CD4-positive, alpha-beta memory T cell (primary cell): ENCODE results near the gene PAQR3. TPM values are rescaled to one million over a fixed set of nuclear protein-coding genes. Genes with fewer than 3 reads are reported as not detected.

ENCODE experiments used
- CTCF ChIA-PET: fragments of 350-600 bp; sonication (Branson Sonifier 250); formaldehyde crosslinking; loops from one replicate; lab custom pipeline; 2021; ENCODE audit warnings: inconsistent platforms; ENCODE audit not compliant: partially characterized antibody; lab: Charles Lee
- POLR2A ChIA-PET: fragments of 350-600 bp; sonication (Branson Sonifier 250); formaldehyde crosslinking; loops from one replicate; lab custom pipeline; 2021; ENCODE audit not compliant: partially characterized antibody; lab: Charles Lee
- DNase-seq, 5 donors: peaks; one replicate each; pipeline versions ENCODE4 v3.0.0 to v3.0.0-alpha.2; 2020 to 2022; ENCODE audit warnings: mixed read lengths in 1 of 5
- H3K27ac ChIP-seq: one replicate; pipeline ENCODE4 v1.7.0; 2013; ENCODE audit warnings: low read depth, low read length
- H3K27me3 ChIP-seq: 2 replicates; pipeline ENCODE4 v1.7.0; 2013; ENCODE audit warnings: mild to moderate bottlenecking, low read length, moderate library complexity; ENCODE audit not compliant: insufficient read depth
- H3K36me3 ChIP-seq: 2 replicates; pipeline ENCODE4 v1.7.0; 2013; ENCODE audit warnings: mild to moderate bottlenecking, low read length, moderate library complexity; ENCODE audit not compliant: insufficient read depth
- H3K4me1 ChIP-seq: 2 replicates; pipeline ENCODE4 v1.7.0; 2013; ENCODE audit warnings: mild to moderate bottlenecking, low read length, moderate library complexity; ENCODE audit not compliant: insufficient read depth
- H3K4me3 ChIP-seq, 2 donors: one replicate each; pipeline ENCODE4 v1.7.0; 2013; ENCODE audit warnings: low read length in 2 of 2, mild to moderate bottlenecking in 1 of 2
- H3K9me3 ChIP-seq, 2 donors: one replicate each; pipeline ENCODE4 v1.7.0; 2013; ENCODE audit warnings: low read length in 2 of 2, control low read depth in 1 of 2; ENCODE audit not compliant: control insufficient read depth in 1 of 2
- H3K27ac Mint-ChIP-seq, 7 donors: one replicate each; pipeline ENCODE4 v1.8.0; 2020 to 2021; ENCODE audit warnings: mixed read lengths in 7 of 7, mild to moderate bottlenecking in 6 of 7, inconsistent platforms in 3 of 7, moderate library complexity in 3 of 7
- H3K27me3 Mint-ChIP-seq, 2 donors: one replicate each; pipeline ENCODE4 v1.8.0; 2020 to 2021; ENCODE audit warnings: mixed read lengths in 2 of 2
- H3K36me3 Mint-ChIP-seq, 2 donors: one replicate each; pipeline ENCODE4 v1.8.0; 2020 to 2021; ENCODE audit warnings: mixed read lengths in 2 of 2, inconsistent platforms in 1 of 2, mild to moderate bottlenecking in 1 of 2
- H3K4me1 Mint-ChIP-seq, 4 donors: one replicate each; pipeline ENCODE4 v1.8.0; 2020 to 2021; ENCODE audit warnings: mixed read lengths in 4 of 4, mild to moderate bottlenecking in 1 of 4
- H3K4me3 Mint-ChIP-seq, 8 donors: one replicate each; pipeline ENCODE4 v1.8.0; 2020 to 2021; ENCODE audit warnings: mixed read lengths in 8 of 8, mild to moderate bottlenecking in 7 of 8, moderate library complexity in 6 of 8, inconsistent platforms in 3 of 8
- H3K9me3 Mint-ChIP-seq, 8 donors: one replicate each; pipeline ENCODE4 v1.8.0; 2020 to 2021; ENCODE audit warnings: mixed read lengths in 8 of 8, mild to moderate bottlenecking in 5 of 8, inconsistent platforms in 3 of 8, moderate library complexity in 1 of 8
- intact Hi-C: fragments of 100-400 bp; cut with micrococcal nuclease; formaldehyde crosslinking; loops from one replicate; pipeline ENCODE4 v1.15.1; 2023
- polyA plus RNA-seq, 2 donors: library from polyadenylated mRNA; unstranded; fragments of 300-500 nt; fragmentation: Illumina TruSeq; gene quantifications; one replicate each; pipeline ENCODE4 v1.2.3, GENCODE V29; 2021
- total RNA-seq, 2 experiments: library from RNA; stranded (reverse); gene quantifications; one replicate each; pipeline ENCODE4 v1.2.3, GENCODE V29; 2021

PAQR3 gene
- total RNA-seq (10 to 100 TPM; 10.2 to 12.1 TPM), polyA plus RNA-seq (1 to 10 TPM; 7.1 to 7.9 TPM)

- intact Hi-C loops: loop anchor here (1.0 to 10.0 kb wide), 5 partner anchors 13 to 1263 kb away; no protein-coding TSS in a partner anchor
- Mint-ChIP-seq H3K9me3 (no peaks in the 10 kb centered on the region), H3K27me3 (peaks cover 10 to 13% of the 10 kb centered on the region in 2 donors), H3K27ac (peak within 1 kb of the TSS; percentile 90 to 99 (median 97)), H3K36me3 (peaks cover 0 to 6% of the 10 kb centered on the region in 2 donors), H3K4me3 (peak within 1 kb of the TSS; percentile 95 to 100 (median 98)), H3K4me1 (peaks cover 25 to 46% (median 35%) of the 10 kb centered on the region in 4 donors)
- POLR2A ChIA-PET: interaction anchor here (0.7 to 1.2 kb wide), 8 partner anchors 8 to 1257 kb away, joined by 3 to 4 read pairs (median 3); partner anchors contain the start of gene BMP2K
- Histone ChIP-seq H3K9me3 (no peaks in the 10 kb centered on the region), H3K4me1 (peaks cover 36% of the 10 kb centered on the region), H3K36me3 (no peaks in the 10 kb centered on the region), H3K27ac (peak within 1 kb of the TSS; percentile 75), H3K4me3 (peak within 1 kb of the TSS; percentile 74 to 75), H3K27me3 (no peaks in the 10 kb centered on the region)
- CTCF ChIA-PET: interaction anchor here (0.6 to 4.1 kb wide), 3 partner anchors 10 to 1264 kb away, joined by 3 to 47 read pairs (median 4); no protein-coding TSS in a partner anchor
- DNase-seq: peak; percentile 75 to 86 (median 84)
These were observed at the start of gene PAQR3 for GRCh38 chr4:78938868-78939666. Gene PAQR3 (minus strand): TSS chr4:78939438. CDS start chr4:78939224, 214 bp downstream.

DNA sequence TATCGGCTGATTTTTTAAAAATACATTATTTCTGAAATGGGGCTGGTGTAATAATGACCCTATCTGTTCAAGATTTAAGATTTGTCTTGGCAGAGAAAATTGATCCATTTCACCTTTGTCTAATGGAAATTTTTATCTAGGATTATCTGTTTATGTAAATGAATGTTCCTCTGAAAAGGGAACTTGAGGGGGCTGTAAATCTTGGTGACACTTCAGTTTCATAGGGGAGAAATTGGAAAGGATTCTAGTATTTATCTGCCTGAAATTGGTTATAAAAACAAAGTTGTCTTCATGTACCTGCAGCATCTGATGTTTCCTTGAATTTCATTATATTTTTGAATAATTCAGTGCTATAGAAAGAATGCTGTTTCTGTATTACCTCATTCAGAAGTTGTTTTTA, 48.4 kb upstream of the PAQR3 start:
- peaks cover 12 to 15% of the 10 kb centered on the region in 2 donors for H3K27me3 Mint-ChIP-seq
- no peak overlapping the region for H3K27ac Mint-ChIP-seq
- H3K36me3 Mint-ChIP-seq: no peaks in the 10 kb centered on the region
- ChIA-PET POLR2A (interaction anchor here (0.8 kb wide), 1 partner anchor 31 kb away, joined by 3 read pairs; no protein-coding TSS in a partner anchor), CTCF (interaction anchor here (1.9 kb wide), 1 partner anchor 35 kb away, joined by 7 read pairs; no protein-coding TSS in a partner anchor)
- Histone ChIP-seq H3K4me3 (no peak overlapping the region), H3K36me3 (no peaks in the 10 kb centered on the region), H3K4me1 (no peaks in the 10 kb centered on the region), H3K9me3 (no peaks in the 10 kb centered on the region), H3K27me3 (no peaks in the 10 kb centered on the region), H3K27ac (no peak overlapping the region)
- intact Hi-C loops: no loop called here
- H3K4me3 Mint-ChIP-seq: no peak overlapping the region
- no peaks in the 10 kb centered on the region for H3K4me1 Mint-ChIP-seq
- no peak for DNase-seq
- H3K9me3 Mint-ChIP-seq: no peaks in the 10 kb centered on the region

DNA sequence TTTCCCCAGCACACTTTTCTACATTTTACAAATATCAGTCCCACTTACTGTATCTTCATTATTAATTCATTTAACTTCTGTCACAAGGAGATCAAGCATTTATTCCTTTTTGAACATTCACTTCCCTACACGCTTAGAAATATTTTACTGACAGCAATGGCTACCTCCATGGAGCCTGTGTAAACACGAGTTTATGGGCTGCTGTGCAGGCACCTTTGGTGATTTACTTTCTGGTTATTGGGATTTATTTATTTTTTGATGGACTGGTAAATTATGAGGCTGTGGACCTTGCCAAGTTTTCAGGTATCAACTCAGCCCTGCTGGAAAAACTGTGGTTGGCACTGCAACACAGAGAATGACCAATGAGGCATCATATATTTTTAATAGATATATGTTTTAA, 45.4 kb upstream of the PAQR3 start:
- CTCF ChIA-PET: interaction anchor here (1.8 kb wide), 1 partner anchor 11 kb away, joined by 4 read pairs; no protein-coding TSS in a partner anchor
- H3K9me3 Mint-ChIP-seq: peaks cover 0 to 5% (median 1%) of the 10 kb centered on the region in 8 donors
- peaks cover 9 to 19% of the 10 kb centered on the region in 2 donors for H3K27me3 Mint-ChIP-seq
- no peaks in the 10 kb centered on the region for H3K36me3 Mint-ChIP-seq
- H3K27me3 ChIP-seq: no peaks in the 10 kb centered on the region
- no peaks in the 10 kb centered on the region for H3K4me1 ChIP-seq
- DNase-seq: no peak
- no peak overlapping the region for H3K27ac Mint-ChIP-seq
- no peaks in the 10 kb centered on the region for H3K9me3 ChIP-seq
- POLR2A ChIA-PET: no interaction called here
- no peak overlapping the region for H3K27ac ChIP-seq
- no peaks in the 10 kb centered on the region for H3K4me1 Mint-ChIP-seq
- H3K4me3 ChIP-seq: no peak overlapping the region
- no peaks in the 10 kb centered on the region for H3K36me3 ChIP-seq
- intact Hi-C loops: no loop called here
- H3K4me3 Mint-ChIP-seq: no peak overlapping the region

DNA sequence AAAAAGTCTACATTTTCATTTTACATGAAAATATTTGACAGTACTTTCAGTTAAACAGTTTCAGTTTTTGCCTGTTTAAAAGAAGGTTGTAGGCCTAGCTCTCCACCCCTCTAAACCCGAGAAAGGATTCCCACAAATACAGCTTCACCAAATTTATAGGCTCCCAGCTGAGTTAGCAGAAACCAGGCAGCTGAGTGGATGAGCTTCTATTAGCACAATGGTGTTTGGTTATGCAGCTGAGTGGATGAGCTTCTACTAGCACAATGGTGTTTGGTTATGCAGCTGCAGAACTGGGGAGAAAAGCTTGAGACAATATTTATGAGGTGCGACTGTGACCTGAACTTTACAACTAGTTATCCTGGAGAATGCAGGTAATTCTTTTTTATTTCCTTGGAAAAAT, 36.6 kb upstream of the PAQR3 start:
- DNase-seq: no peak
- Histone ChIP-seq H3K36me3 (no peaks in the 10 kb centered on the region), H3K27ac (no peak overlapping the region), H3K4me3 (no peak overlapping the region), H3K4me1 (no peaks in the 10 kb centered on the region), H3K27me3 (no peaks in the 10 kb centered on the region), H3K9me3 (no peaks in the 10 kb centered on the region)
- intact Hi-C loops: no loop called here
- no peak overlapping the region for H3K4me3 Mint-ChIP-seq
- H3K27me3 Mint-ChIP-seq: peaks cover 8 to 13% of the 10 kb centered on the region in 2 donors
- H3K9me3 Mint-ChIP-seq: no peaks in the 10 kb centered on the region
- H3K36me3 Mint-ChIP-seq: no peaks in the 10 kb centered on the region
- no peaks in the 10 kb centered on the region for H3K4me1 Mint-ChIP-seq
- POLR2A ChIA-PET: no interaction called here
- CTCF ChIA-PET: no interaction called here
- H3K27ac Mint-ChIP-seq: no peak overlapping the region

GRCh38 chr4:78971776-78972175, 32.5 kb upstream of the PAQR3 start:
- H3K27me3 Mint-ChIP-seq: peaks cover 6 to 10% of the 10 kb centered on the region in 2 donors
- no peaks in the 10 kb centered on the region for H3K27me3 ChIP-seq
- H3K4me3 ChIP-seq: no peak overlapping the region
- POLR2A ChIA-PET: no interaction called here
- no peak overlapping the region for H3K4me3 Mint-ChIP-seq
- H3K27ac Mint-ChIP-seq: no peak overlapping the region
- CTCF ChIA-PET: no interaction called here
- no peak overlapping the region for H3K27ac ChIP-seq
- DNase-seq: no peak
- no peaks in the 10 kb centered on the region for H3K9me3 ChIP-seq
- no peaks in the 10 kb centered on the region for H3K9me3 Mint-ChIP-seq
- intact Hi-C loops: no loop called here
- no peaks in the 10 kb centered on the region for H3K4me1 Mint-ChIP-seq
- H3K4me1 ChIP-seq: no peaks in the 10 kb centered on the region
- H3K36me3 Mint-ChIP-seq: no peaks in the 10 kb centered on the region
- no peaks in the 10 kb centered on the region for H3K36me3 ChIP-seq

DNA sequence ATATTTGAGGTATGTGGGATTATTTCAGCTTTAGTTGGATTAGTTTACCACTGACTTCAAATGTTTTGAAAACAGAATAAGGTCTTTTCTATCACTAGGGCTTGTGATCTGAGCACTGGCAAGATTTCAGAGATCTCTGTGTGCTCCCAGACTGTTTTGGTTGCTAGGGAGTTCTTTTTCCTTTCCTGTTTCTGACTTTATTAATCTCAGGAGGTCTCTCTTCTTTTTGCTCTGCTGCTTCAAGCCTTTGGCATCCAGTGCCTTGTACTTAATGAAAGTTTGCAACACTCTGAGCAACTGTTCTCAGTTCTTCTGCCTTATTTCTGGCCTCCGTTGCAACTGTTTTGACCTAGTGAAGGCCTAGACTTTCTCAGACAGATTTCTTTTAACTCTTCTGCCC, 32.1 kb upstream of the PAQR3 start:
- Histone ChIP-seq H3K27ac (no peak overlapping the region), H3K9me3 (no peaks in the 10 kb centered on the region), H3K27me3 (no peaks in the 10 kb centered on the region), H3K4me3 (no peak overlapping the region), H3K4me1 (no peaks in the 10 kb centered on the region), H3K36me3 (no peaks in the 10 kb centered on the region)
- no peak for DNase-seq
- Mint-ChIP-seq H3K27me3 (peaks cover 6 to 10% of the 10 kb centered on the region in 2 donors), H3K4me1 (no peaks in the 10 kb centered on the region), H3K36me3 (no peaks in the 10 kb centered on the region), H3K9me3 (no peaks in the 10 kb centered on the region), H3K4me3 (no peak overlapping the region), H3K27ac (no peak overlapping the region)
- POLR2A ChIA-PET: no interaction called here
- intact Hi-C loops: no loop called here
- CTCF ChIA-PET: no interaction called here

DNA sequence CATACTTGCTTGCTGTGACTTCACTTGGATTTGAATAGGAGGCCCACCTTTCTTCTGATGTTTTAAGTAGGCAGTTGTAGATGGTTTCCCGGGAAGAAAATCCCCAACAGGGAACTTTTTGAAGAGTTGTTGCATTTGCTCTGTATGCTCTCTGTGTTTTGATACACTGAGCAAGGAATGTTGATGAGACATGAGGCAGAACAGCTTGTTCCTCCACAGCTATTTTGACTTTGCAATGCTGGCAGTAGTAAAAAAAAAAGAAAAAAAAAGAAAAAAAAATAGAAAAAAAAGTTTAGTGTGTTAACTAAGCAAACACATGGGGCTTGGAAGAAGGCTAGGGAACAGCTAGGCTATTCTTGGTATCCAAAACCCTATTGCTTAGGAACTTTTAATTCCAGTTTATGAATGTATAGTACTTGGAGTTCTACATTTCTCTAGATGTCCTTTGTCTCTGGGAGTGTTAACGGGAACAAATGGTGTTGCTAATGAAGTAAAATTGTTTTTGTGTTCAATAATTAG, 23.4 kb upstream of the PAQR3 start:
- no peaks in the 10 kb centered on the region for H3K36me3 ChIP-seq
- Mint-ChIP-seq H3K36me3 (no peaks in the 10 kb centered on the region), H3K27me3 (peaks cover 0 to 6% of the 10 kb centered on the region in 2 donors), H3K4me3 (no peak overlapping the region), H3K4me1 (no peaks in the 10 kb centered on the region), H3K9me3 (no peaks in the 10 kb centered on the region), H3K27ac (no peak overlapping the region)
- H3K9me3 ChIP-seq: no peaks in the 10 kb centered on the region
- ChIA-PET CTCF (interaction anchor here (1.0 kb wide), 1 partner anchor 10 kb away, joined by 3 read pairs; no protein-coding TSS in a partner anchor), POLR2A (no interaction called here)
- H3K27ac ChIP-seq: no peak overlapping the region
- intact Hi-C loops: no loop called here
- no peak overlapping the region for H3K4me3 ChIP-seq
- H3K27me3 ChIP-seq: no peaks in the 10 kb centered on the region
- DNase-seq: no peak
- H3K4me1 ChIP-seq: no peaks in the 10 kb centered on the region
